Measurements from ENCODE around the gene DUSP9.

GRCh38 chrX:153634832-153635231 lies 12.2 kb upstream of the DUSP9 start:
- TF ChIP-seq, protein P1, sequence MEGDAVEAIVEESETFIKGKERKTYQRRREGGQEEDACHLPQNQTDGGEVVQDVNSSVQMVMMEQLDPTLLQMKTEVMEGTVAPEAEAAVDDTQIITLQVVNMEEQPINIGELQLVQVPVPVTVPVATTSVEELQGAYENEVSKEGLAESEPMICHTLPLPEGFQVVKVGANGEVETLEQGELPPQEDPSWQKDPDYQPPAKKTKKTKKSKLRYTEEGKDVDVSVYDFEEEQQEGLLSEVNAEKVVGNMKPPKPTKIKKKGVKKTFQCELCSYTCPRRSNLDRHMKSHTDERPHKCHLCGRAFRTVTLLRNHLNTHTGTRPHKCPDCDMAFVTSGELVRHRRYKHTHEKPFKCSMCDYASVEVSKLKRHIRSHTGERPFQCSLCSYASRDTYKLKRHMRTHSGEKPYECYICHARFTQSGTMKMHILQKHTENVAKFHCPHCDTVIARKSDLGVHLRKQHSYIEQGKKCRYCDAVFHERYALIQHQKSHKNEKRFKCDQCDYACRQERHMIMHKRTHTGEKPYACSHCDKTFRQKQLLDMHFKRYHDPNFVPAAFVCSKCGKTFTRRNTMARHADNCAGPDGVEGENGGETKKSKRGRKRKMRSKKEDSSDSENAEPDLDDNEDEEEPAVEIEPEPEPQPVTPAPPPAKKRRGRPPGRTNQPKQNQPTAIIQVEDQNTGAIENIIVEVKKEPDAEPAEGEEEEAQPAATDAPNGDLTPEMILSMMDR (IDR thresholded peaks at IDR 0.05; ENCODE audit: low read depth, low read length), result no peak
- TF ChIP-seq POLR2A (IDR thresholded peaks at IDR 0.05; ENCODE audit: extremely low read depth, insufficient read length), result no peak
- no peak for TF ChIP-seq MAX (IDR thresholded peaks at IDR 0.05; ENCODE audit: low read depth, low read length)

Data from NB4 (cell line).